OCI-LY1 (cell line): Measurements from ENCODE around the gene AMMECR1L.
A peak's percentile ranks its signal among the peaks of the same experiment; 100 is the strongest.

ENCODE experiments used
- H2AFZ ChIP-seq: fragments of 200-600 bp; sonication (generic), shearing (Covaris generic); 2 replicates; pipeline ENCODE4 v1.6.0; 2014; ENCODE audit warnings: antibody characterized with exemption, mild to moderate bottlenecking, low read length
- H3F3A ChIP-seq: fragments of 200-600 bp; sonication (generic), shearing (Covaris generic); 2 replicates; pipeline ENCODE4 v1.6.0; 2014; ENCODE audit warnings: mild to moderate bottlenecking, antibody characterized with exemption, low read length, moderate library complexity; ENCODE audit not compliant: insufficient read depth
- H3K27ac ChIP-seq: fragments of 200-600 bp; sonication (generic); 2 replicates; pipeline ENCODE4 v1.5.1; 2014; ENCODE audit warnings: low read length, mixed run types, mild to moderate bottlenecking, low read depth; ENCODE audit not compliant: poor library complexity, severe bottlenecking
- H3K27me3 ChIP-seq: fragments of 200-600 bp; sonication (generic); 2 replicates; pipeline ENCODE4 v1.6.0; 2014; ENCODE audit warnings: antibody characterized with exemption, mild to moderate bottlenecking, low read length, moderate library complexity; ENCODE audit not compliant: insufficient read depth
- H3K36me3 ChIP-seq: fragments of 200-600 bp; sonication (generic); 2 replicates; pipeline ENCODE4 v1.6.1; 2014; ENCODE audit warnings: mild to moderate bottlenecking, antibody characterized with exemption, low read length, moderate library complexity, mixed read lengths; ENCODE audit not compliant: insufficient read depth
- H3K4me1 ChIP-seq: fragments of 200-600 bp; sonication (generic); 2 replicates; pipeline ENCODE4 v1.5.1; 2014; ENCODE audit warnings: mild to moderate bottlenecking, low read length, moderate library complexity; ENCODE audit not compliant: insufficient read depth, severe bottlenecking
- H3K4me2 ChIP-seq: fragments of 200-600 bp; sonication (generic), shearing (Covaris generic); 2 replicates; pipeline ENCODE4 v1.6.1; 2014; ENCODE audit warnings: low read length
- H3K4me3 ChIP-seq: fragments of 200-600 bp; sonication (generic); 2 replicates; pipeline ENCODE4 v1.5.1; 2014; ENCODE audit warnings: low read length, low read depth, mild to moderate bottlenecking, mixed read lengths; ENCODE audit not compliant: poor library complexity, severe bottlenecking
- H3K79me2 ChIP-seq: fragments of 200-600 bp; shearing (Covaris generic); 2 replicates; pipeline ENCODE4 v1.6.1; 2016; ENCODE audit warnings: mixed run types, low read length, mixed read lengths; ENCODE audit not compliant: insufficient read depth
- H3K9ac ChIP-seq: fragments of 200-600 bp; sonication (generic), shearing (Covaris generic); 2 replicates; pipeline ENCODE4 v1.6.1; 2014; ENCODE audit warnings: mild to moderate bottlenecking, low read length, mixed read lengths
- H3K9me2 ChIP-seq: fragments of 200-600 bp; sonication (generic), shearing (Covaris generic); 2 replicates; pipeline ENCODE4 v1.6.1; 2014; ENCODE audit warnings: low read depth, mild to moderate bottlenecking, low read length, mixed read lengths
- H3K9me3 ChIP-seq: fragments of 200-600 bp; shearing (Covaris generic); 2 replicates; pipeline ENCODE4 v1.6.1; 2014; ENCODE audit warnings: low read length, mixed read lengths
- H4K20me1 ChIP-seq: fragments of 200-600 bp; sonication (generic), shearing (Covaris generic); 2 replicates; pipeline ENCODE4 v1.6.0; 2016; ENCODE audit warnings: mild to moderate bottlenecking, low read length; ENCODE audit not compliant: insufficient read depth
- CTCF ChIP-seq: fragments of 200-600 bp; sonication (generic), shearing (Covaris generic); IDR thresholded peaks from 2 replicates; pipeline ENCODE4 v1.5.1; 2017; ENCODE audit warnings: mild to moderate bottlenecking, antibody characterized with exemption, low read length, moderate library complexity, mixed read lengths
- EZH2 ChIP-seq: fragments of 200-600 bp; sonication (generic), shearing (Covaris generic); IDR thresholded peaks from 2 replicates; pipeline ENCODE4 v1.8.0; 2017; ENCODE audit warnings: borderline replicate concordance, mixed run types, mild to moderate bottlenecking, antibody characterized with exemption, low read length, moderate library complexity, mixed read lengths

AMMECR1L gene

GRCh38 chr2:127884436-127884835, 1.3 kb downstream of the AMMECR1L start:
- Histone ChIP-seq H3K4me2 (peak overlapping the region; percentile 96), H3K9ac (peak overlapping the region; percentile 85), H3K79me2 (peaks cover 38% of the 10 kb centered on the region), H4K20me1 (no peaks in the 10 kb centered on the region), H3K4me1 (peaks cover 25% of the 10 kb centered on the region), H3F3A (no peaks in the 10 kb centered on the region), H3K27ac (peak overlapping the region; percentile 20), H3K9me3 (no peaks in the 10 kb centered on the region), H3K4me3 (peak overlapping the region; percentile 79), H3K36me3 (peaks cover 46% of the 10 kb centered on the region), H2AFZ (no peak overlapping the region), H3K9me2 (no peaks in the 10 kb centered on the region), H3K27me3 (no peaks in the 10 kb centered on the region)
- TF ChIP-seq CTCF, result no peak
- no peak for TF ChIP-seq EZH2

- H3K36me3 ChIP-seq, result peaks cover 57% of the 10 kb centered on the region; the same call in 1 of the 2 replicates
- no peak overlapping the region for H3K27ac ChIP-seq
- no peak overlapping the region for H3K9ac ChIP-seq
- no peak overlapping the region for H3K4me3 ChIP-seq
- H4K20me1 ChIP-seq, result no peaks in the 10 kb centered on the region
- no peaks in the 10 kb centered on the region for H3K9me3 ChIP-seq
- no peak overlapping the region for H2AFZ ChIP-seq
- H3K79me2 ChIP-seq, result peaks cover 66% of the 10 kb centered on the region
- no peaks in the 10 kb centered on the region for H3F3A ChIP-seq
- TF ChIP-seq EZH2, result no peak
- TF ChIP-seq CTCF, result no peak
- no peak overlapping the region for H3K4me2 ChIP-seq
- no peaks in the 10 kb centered on the region for H3K9me2 ChIP-seq
- H3K27me3 ChIP-seq, result no peaks in the 10 kb centered on the region
- peaks cover 23% of the 10 kb centered on the region for H3K4me1 ChIP-seq
These were observed 5.9 kb downstream of the AMMECR1L start for GRCh38 chr2:127879899-127880298.

GRCh38 chr2:127877626-127878025, 8.1 kb downstream of the AMMECR1L start:
- Histone ChIP-seq H3K9me2 (no peaks in the 10 kb centered on the region), H3K4me1 (peaks cover 12% of the 10 kb centered on the region), H3K27me3 (no peaks in the 10 kb centered on the region), H3K27ac (no peak overlapping the region), H3K36me3 (peaks cover 59% of the 10 kb centered on the region), H3K9ac (no peak overlapping the region), H3K9me3 (no peaks in the 10 kb centered on the region), H4K20me1 (no peaks in the 10 kb centered on the region), H3K4me2 (no peak overlapping the region), H3K4me3 (no peak overlapping the region), H3K79me2 (peaks cover 49% of the 10 kb centered on the region), H2AFZ (no peak overlapping the region), H3F3A (no peaks in the 10 kb centered on the region)
- no peak for TF ChIP-seq EZH2
- no peak for TF ChIP-seq CTCF
